Esophagus muscularis mucosa (tissue), 4 donors: ENCODE measurements around the gene MOB3B. TPM values are rescaled to one million over a fixed set of nuclear protein-coding genes. Genes with fewer than 3 reads are reported as not detected.

Experiments used
- DNase-seq: peaks from one replicate; pipeline ENCODE4 v3.0.0-alpha.2; 2017; ENCODE audit errors: extremely low spot score
- H3K27ac ChIP-seq, 4 donors: fragments of 200-600 bp; sonication (generic); replicated peaks in 1 of 4; 1 replicate in 3 of 4; 2 replicates in 1 of 4; pipeline ENCODE4 v1.5.1; 2016 to 2019; ENCODE audit warnings: mild to moderate bottlenecking in 1 of 4
- H3K27me3 ChIP-seq, 4 donors: fragments of 200-600 bp; sonication (generic); one replicate each; pipeline versions ENCODE4 v1.5.1 to v1.6.0; 2016 to 2019
- H3K36me3 ChIP-seq, 4 donors: fragments of 200-600 bp; sonication (generic); one replicate each; pipeline ENCODE4 v1.5.1; 2016 to 2019
- H3K4me1 ChIP-seq, 4 donors: fragments of 200-600 bp; sonication (generic); one replicate each; pipeline ENCODE4 v1.5.1; 2016 to 2019
- H3K4me3 ChIP-seq, 4 donors: fragments of 200-600 bp; sonication (generic); 1 replicate in 2 of 4; 2 replicates in 2 of 4; pipeline ENCODE4 v1.5.1; 2016 to 2019; ENCODE audit warnings: mild to moderate bottlenecking in 4 of 4, moderate library complexity in 1 of 4
- H3K9me3 ChIP-seq, 4 donors: fragments of 200-600 bp; sonication (generic); 1 replicate in 3 of 4; 2 replicates in 1 of 4; pipeline ENCODE4 v1.5.1; 2016 to 2019
- EP300 ChIP-seq: sonication (generic); formaldehyde crosslinking; IDR thresholded peaks from one replicate; pipeline ENCODE4 v1.6.1; 2017; ENCODE audit warnings: antibody characterized with exemption
- POLR2A ChIP-seq: fragments of 450-650 bp; IDR thresholded peaks from one replicate; pipeline ENCODE4 v1.6.1; 2017; ENCODE audit warnings: antibody characterized with exemption, moderate library complexity, mild to moderate bottlenecking, low read depth
- POLR2AphosphoS5 ChIP-seq, 2 donors: sonication (generic); formaldehyde crosslinking; IDR thresholded peaks; one replicate each; pipeline ENCODE4 v1.6.1; 2017; ENCODE audit warnings: antibody characterized with exemption in 2 of 2
- WGBS: methylation state at CpG from one replicate; pipeline ENCODE4 v1.1.5; 2018; 5-methylcytosine and 5-hydroxymethylcytosine counted together
- intact Hi-C: fragments of 100-400 bp; cut with DNase I; formaldehyde crosslinking; loops from one replicate; pipeline ENCODE4 v1.15.1; 2023
- total RNA-seq, 4 donors: library from RNA; depleted of rRNA; stranded (reverse); fragments of >200 nt; gene quantifications; one replicate each; pipeline versions ENCODE4 v1.1.0 to v1.2.1, GENCODE V29; 2016
- TF ChIP-seq, protein P1 (sequence below), 3 experiments: fragments of 200-600 bp in 2 of 3; fragments of 450-650 bp in 1 of 3; sonication (generic) in 2 of 3; IDR thresholded peaks; one replicate each; pipeline ENCODE4 v1.5.1; 2017 to 2019; ENCODE audit warnings: antibody characterized with exemption in 3 of 3, mild to moderate bottlenecking in 2 of 3, moderate library complexity in 1 of 3

The MOB3B gene
- total RNA-seq, 4 donors from 2014 or later, result 7.6 to 11.6 (median 9.5) TPM

DNA sequence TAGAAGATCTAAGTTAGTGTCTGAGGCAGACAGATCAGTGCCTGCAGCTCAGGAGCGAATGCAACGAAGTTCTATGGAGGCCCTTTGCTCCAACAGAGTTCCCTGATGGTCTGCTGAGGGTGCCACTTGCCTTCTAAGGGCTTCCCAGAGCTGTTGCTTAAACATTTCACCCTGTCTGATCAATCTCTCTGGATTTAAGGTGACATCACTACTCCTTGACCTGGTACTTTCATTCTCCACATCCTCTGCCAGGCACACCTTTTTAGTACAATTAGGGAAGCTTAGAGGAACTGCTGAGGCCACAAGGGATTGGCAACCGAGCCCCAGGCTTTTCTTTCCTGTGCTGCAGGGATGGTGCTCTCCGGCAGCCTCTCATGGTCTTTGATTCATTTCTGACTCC lies 99.7 kb downstream of the MOB3B start:
- intact Hi-C loops, result no loop called here

DNA sequence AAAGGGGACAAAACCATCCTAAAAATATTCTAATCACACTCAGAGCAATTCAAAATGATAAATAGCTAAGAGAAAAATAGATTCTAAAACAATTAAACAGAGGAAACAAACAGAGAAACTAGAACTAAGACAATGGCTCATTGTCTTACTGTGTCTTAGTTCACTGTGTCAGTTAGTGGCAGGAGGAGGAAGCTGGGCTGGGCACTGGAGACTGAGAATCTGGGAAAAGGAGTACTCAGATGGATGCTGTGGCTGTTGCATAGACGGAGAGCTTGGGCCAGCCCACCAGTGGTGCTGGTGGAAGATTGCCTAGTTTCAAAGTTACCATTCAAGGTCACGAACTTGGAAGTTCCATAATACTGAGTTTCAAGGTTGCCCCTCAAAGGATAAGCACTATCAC lies 100.2 kb downstream of the MOB3B start:
- no peak for DNase-seq
- Histone ChIP-seq H3K27me3 (no peaks in the 10 kb centered on the region), H3K4me3 (no peak overlapping the region), H3K9me3 (no peaks in the 10 kb centered on the region), H3K36me3 (no peaks in the 10 kb centered on the region), H3K4me1 (peaks cover 13 to 44% (median 36%) of the 10 kb centered on the region in 4 donors), H3K27ac (no peak overlapping the region)
- 93% methylated on average over 2 of the region's 2 CpGs for WGBS
- intact Hi-C loops, result no loop called here
- TF ChIP-seq, protein P1, sequence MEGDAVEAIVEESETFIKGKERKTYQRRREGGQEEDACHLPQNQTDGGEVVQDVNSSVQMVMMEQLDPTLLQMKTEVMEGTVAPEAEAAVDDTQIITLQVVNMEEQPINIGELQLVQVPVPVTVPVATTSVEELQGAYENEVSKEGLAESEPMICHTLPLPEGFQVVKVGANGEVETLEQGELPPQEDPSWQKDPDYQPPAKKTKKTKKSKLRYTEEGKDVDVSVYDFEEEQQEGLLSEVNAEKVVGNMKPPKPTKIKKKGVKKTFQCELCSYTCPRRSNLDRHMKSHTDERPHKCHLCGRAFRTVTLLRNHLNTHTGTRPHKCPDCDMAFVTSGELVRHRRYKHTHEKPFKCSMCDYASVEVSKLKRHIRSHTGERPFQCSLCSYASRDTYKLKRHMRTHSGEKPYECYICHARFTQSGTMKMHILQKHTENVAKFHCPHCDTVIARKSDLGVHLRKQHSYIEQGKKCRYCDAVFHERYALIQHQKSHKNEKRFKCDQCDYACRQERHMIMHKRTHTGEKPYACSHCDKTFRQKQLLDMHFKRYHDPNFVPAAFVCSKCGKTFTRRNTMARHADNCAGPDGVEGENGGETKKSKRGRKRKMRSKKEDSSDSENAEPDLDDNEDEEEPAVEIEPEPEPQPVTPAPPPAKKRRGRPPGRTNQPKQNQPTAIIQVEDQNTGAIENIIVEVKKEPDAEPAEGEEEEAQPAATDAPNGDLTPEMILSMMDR (IDR thresholded peaks at IDR 0.05), result no peak
- TF ChIP-seq POLR2A, result no peak

More for the DNA sequence above, 99.7 kb downstream of the MOB3B start:
- Histone ChIP-seq H3K27me3 (no peaks in the 10 kb centered on the region), H3K9me3 (no peaks in the 10 kb centered on the region), H3K27ac (no peak overlapping the region), H3K4me3 (no peak overlapping the region), H3K36me3 (no peaks in the 10 kb centered on the region), H3K4me1 (peaks cover 13 to 45% (median 37%) of the 10 kb centered on the region in 4 donors)
- DNase-seq, result no peak
- WGBS, result 95% methylated on average over 4 of the region's 4 CpGs
- TF ChIP-seq EP300 (no peak), POLR2A (no peak), POLR2AphosphoS5 (IDR thresholded peaks at IDR 0.05) (no peak)
- TF ChIP-seq, protein P1 (IDR thresholded peaks at IDR 0.05), result no peak

DNA sequence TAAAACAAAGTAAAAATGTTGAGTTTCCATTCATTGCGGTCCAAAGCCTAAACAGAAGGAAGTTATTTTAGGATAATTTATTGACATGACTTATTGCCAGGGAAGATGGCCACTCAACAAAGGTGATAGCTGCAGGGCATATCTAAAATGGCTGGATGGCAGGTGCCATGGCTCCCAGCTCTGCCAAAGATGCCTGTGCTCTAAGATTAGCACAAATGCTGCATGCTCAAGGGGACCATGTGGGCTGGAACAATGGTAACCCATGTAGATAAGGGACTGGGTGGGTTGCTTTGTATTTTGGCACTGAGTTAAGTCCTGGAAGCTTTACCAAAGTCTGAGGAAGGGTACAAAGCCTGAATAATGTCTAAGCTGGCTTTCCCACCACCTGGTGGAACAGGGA lies 101.1 kb downstream of the MOB3B start:
- Histone ChIP-seq H3K36me3 (no peaks in the 10 kb centered on the region), H3K4me1 (peaks cover 9 to 36% (median 27%) of the 10 kb centered on the region in 4 donors), H3K27ac (no peak overlapping the region), H3K4me3 (no peak overlapping the region), H3K9me3 (no peaks in the 10 kb centered on the region), H3K27me3 (no peaks in the 10 kb centered on the region)
- 95% methylated on average over 1 of the region's 1 CpG for WGBS
- DNase-seq, result no peak
- TF ChIP-seq, protein P1 (IDR thresholded peaks at IDR 0.05), result no peak
- TF ChIP-seq POLR2AphosphoS5 (IDR thresholded peaks at IDR 0.05) (no peak), EP300 (no peak), POLR2A (no peak)
- intact Hi-C loops, result no loop called here

GRCh38 chr9:27427272-27427643 lies 102.4 kb downstream of the MOB3B start:
- H3K27ac ChIP-seq, result no peak overlapping the region
- TF ChIP-seq POLR2A (no peak), EP300 (no peak), POLR2AphosphoS5 (IDR thresholded peaks at IDR 0.05) (peak in 1 of 2 donors; percentile 42)
- TF ChIP-seq, protein P1 (IDR thresholded peaks at IDR 0.05), result no peak
- DNase-seq, result no peak
- no peaks in the 10 kb centered on the region for H3K9me3 ChIP-seq
- H3K4me3 ChIP-seq, result no peak overlapping the region
- no peaks in the 10 kb centered on the region for H3K36me3 ChIP-seq
- H3K4me1 ChIP-seq, result peaks cover 2 to 25% (median 18%) of the 10 kb centered on the region in 4 donors
- H3K27me3 ChIP-seq, result no peaks in the 10 kb centered on the region
- intact Hi-C loops, result no loop called here
- 66% methylated on average over 3 of the region's 3 CpGs for WGBS
